Keratinocyte (primary cell): Measurements from ENCODE around the gene KRTAP4-16. TPM values are rescaled to one million over a fixed set of nuclear protein-coding genes. Genes with fewer than 3 reads are reported as not detected.

Experiments used
- DNase-seq: peaks from one replicate; pipeline ENCODE4 v3.0.0-alpha.2; 2011; ENCODE audit warnings: low read depth, missing footprints, low spot score
- FAIRE-seq: peaks from 2 replicates; lab custom pipeline; 2011; peaks lifted over from hg19 to GRCh38; lab: Jason Lieb, UNC
- H2AFZ ChIP-seq: 2 replicates; pipeline ENCODE4 v1.6.0; 2012; ENCODE audit warnings: low read length, control low read depth, inconsistent platforms; ENCODE audit not compliant: control insufficient read depth
- H3K27ac ChIP-seq: 2 replicates; pipeline ENCODE4 v1.5.1; 2011; ENCODE audit warnings: low read length; ENCODE audit not compliant: control insufficient read depth, insufficient read depth
- H3K27me3 ChIP-seq: 3 replicates; pipeline ENCODE4 v1.6.0; 2011; ENCODE audit warnings: low read length; ENCODE audit not compliant: control insufficient read depth, insufficient read depth; ENCODE audit errors: extremely low read depth
- H3K36me3 ChIP-seq, 2 experiments: 2 replicates in 1 of 2; 3 replicates in 1 of 2; pipeline ENCODE4 v1.5.1; 2011; ENCODE audit warnings: low read length in 2 of 2, mild to moderate bottlenecking in 1 of 2; ENCODE audit not compliant: control insufficient read depth in 2 of 2, insufficient read depth in 2 of 2; ENCODE audit errors: extremely low read depth in 1 of 2
- H3K4me1 ChIP-seq: 3 replicates; pipeline ENCODE4 v1.5.1; 2011; ENCODE audit warnings: low read length; ENCODE audit not compliant: control insufficient read depth, insufficient read depth; ENCODE audit errors: extremely low read depth
- H3K4me2 ChIP-seq: 3 replicates; pipeline ENCODE4 v1.6.0; 2011; ENCODE audit warnings: low read depth, low read length; ENCODE audit not compliant: control insufficient read depth, insufficient read depth; ENCODE audit errors: extremely low read depth
- H3K4me3 ChIP-seq, 3 experiments: fragments of 200-600 bp in 1 of 3; sonication (generic) in 1 of 3; 2 replicates in 2 of 3; 3 replicates in 1 of 3; pipeline ENCODE4 v1.5.1; 2011 to 2016; ENCODE audit warnings: low read length in 3 of 3, mild to moderate bottlenecking in 3 of 3, control low read depth in 2 of 3, inconsistent platforms in 1 of 3, low read depth in 1 of 3, mixed read lengths in 1 of 3, mixed run types in 1 of 3, moderate library complexity in 1 of 3; ENCODE audit not compliant: control insufficient read depth in 2 of 3, insufficient read depth in 2 of 3; ENCODE audit errors: extremely low read depth in 1 of 3
- H3K79me2 ChIP-seq: 2 replicates; pipeline ENCODE4 v1.6.0; 2012; ENCODE audit warnings: low read length; ENCODE audit not compliant: control insufficient read depth, insufficient read depth
- H3K9ac ChIP-seq: 3 replicates; pipeline ENCODE4 v1.6.0; 2011; ENCODE audit warnings: low read length; ENCODE audit not compliant: control insufficient read depth, insufficient read depth; ENCODE audit errors: extremely low read depth
- H3K9me1 ChIP-seq: 3 replicates; pipeline ENCODE4 v1.6.0; 2011; ENCODE audit warnings: low read length; ENCODE audit not compliant: control insufficient read depth, insufficient read depth; ENCODE audit errors: extremely low read depth
- H3K9me3 ChIP-seq: 2 replicates; pipeline ENCODE4 v1.5.1; 2012; ENCODE audit warnings: low read depth, low read length; ENCODE audit not compliant: control insufficient read depth
- H4K20me1 ChIP-seq: 3 replicates; pipeline ENCODE4 v1.6.0; 2011; ENCODE audit warnings: low read length; ENCODE audit not compliant: control insufficient read depth, insufficient read depth; ENCODE audit errors: extremely low read depth
- CTCF ChIP-seq, 3 experiments: IDR thresholded peaks in 1 of 3; conservative IDR thresholded peaks in 1 of 3; optimal IDR thresholded peaks in 1 of 3; 2 replicates in 2 of 3; 3 replicates in 1 of 3; pipeline versions ENCODE3 to v1.5.1; 2011; ENCODE audit warnings: low read length in 3 of 3, mild to moderate bottlenecking in 3 of 3, moderate library complexity in 2 of 3, control low read depth in 1 of 3, inconsistent platforms in 1 of 3; ENCODE audit not compliant: insufficient read depth in 2 of 3; ENCODE audit errors: extremely low read depth in 1 of 3
- EZH2 ChIP-seq: IDR thresholded peaks from one replicate; pipeline ENCODE4 v1.6.1; 2012; ENCODE audit warnings: inconsistent platforms, mild to moderate bottlenecking, low read length, moderate library complexity
- dilution Hi-C: fragments of 300-500 bp; cut with MboI; formaldehyde crosslinking; loops from one replicate; pipeline ENCODE4 v1.7.0; 2020; ENCODE audit warnings: low sequenced_read_pairs; ENCODE audit not compliant: extremely low pct_ligation_motif_present
- polyA plus RNA-seq, 5 experiments: library from polyadenylated mRNA; depleted of rRNA in 3 of 5; stranded (reverse) in 3 of 5; stranded (forward) in 1 of 5; unstranded in 1 of 5; fragments of >200 nt; gene quantifications; 1 replicate in 1 of 5; 2 replicates in 3 of 5; 3 replicates in 1 of 5; pipeline versions ENCODE4 v1.2.1 to v1.2.3, GENCODE V29; 2011 to 2012; ENCODE audit warnings: missing spikeins in 2 of 5, low read depth in 1 of 5, low replicate concordance in 1 of 5

KRTAP4-16 gene
- polyA plus RNA-seq, 1 donor (not counting 4 experiments of a cell fraction or from before 2014, with no cell fraction given): not detected

GRCh38 chr17:41082626-41083025 is 19.4 kb downstream of the KRTAP4-16 start:
- peak overlapping the region; percentile 14 for H3K4me2 ChIP-seq
- no peaks in the 10 kb centered on the region for H3K79me2 ChIP-seq
- peaks cover 15% of the 10 kb centered on the region for H3K4me1 ChIP-seq
- H3K27ac ChIP-seq: peak overlapping the region; percentile 34
- dilution Hi-C loops: no loop called here
- TF ChIP-seq EZH2 (no peak), CTCF (optimal IDR thresholded peaks at IDR 0.05 in 1 of 3, IDR thresholded peaks at IDR 0.05 in 1 of 3, conservative IDR thresholded peaks at IDR 0.05 in 1 of 3; ENCODE audit: extremely low read depth in 1 of 3, insufficient read depth in 2 of 3, low read length in 3 of 3) (no peak)
- H3K36me3 ChIP-seq: no peaks in the 10 kb centered on the region
- H3K4me3 ChIP-seq: no peak overlapping the region
- no peak overlapping the region for H3K9ac ChIP-seq
- DNase-seq: no peak
- FAIRE-seq: peak; percentile 66
- H4K20me1 ChIP-seq: no peaks in the 10 kb centered on the region
- no peaks in the 10 kb centered on the region for H3K9me1 ChIP-seq
- H3K9me3 ChIP-seq: no peaks in the 10 kb centered on the region
- H2AFZ ChIP-seq: no peak overlapping the region
- no peaks in the 10 kb centered on the region for H3K27me3 ChIP-seq

GRCh38 chr17:41076788-41077187 is 25.2 kb downstream of the KRTAP4-16 start:
- Histone ChIP-seq H2AFZ (no peak overlapping the region), H3K79me2 (no peaks in the 10 kb centered on the region), H3K9me3 (no peaks in the 10 kb centered on the region), H3K9ac (no peak overlapping the region), H3K27me3 (no peaks in the 10 kb centered on the region), H3K4me2 (no peak overlapping the region), H3K4me1 (no peaks in the 10 kb centered on the region), H4K20me1 (no peaks in the 10 kb centered on the region), H3K27ac (no peak overlapping the region), H3K9me1 (no peaks in the 10 kb centered on the region), H3K36me3 (no peaks in the 10 kb centered on the region), H3K4me3 (no peak overlapping the region)
- dilution Hi-C loops: no loop called here
- no peak for DNase-seq
- FAIRE-seq: no peak
- no peak for TF ChIP-seq CTCF (optimal IDR thresholded peaks at IDR 0.05 in 1 of 3, IDR thresholded peaks at IDR 0.05 in 1 of 3, conservative IDR thresholded peaks at IDR 0.05 in 1 of 3; ENCODE audit: extremely low read depth in 1 of 3, insufficient read depth in 2 of 3, low read length in 3 of 3)
